Femur (tissue), 1 donor: ENCODE results near the gene MVK.
"Not testable (repeated sequence)": the region's sequence is repeated elsewhere in the genome, so short reads cannot be mapped to it uniquely, and the experiment has no call there.

Experiments
- DNase-seq: peaks from one replicate; pipeline ENCODE4 v3.0.0-alpha.2; 2017

Gene MVK

GRCh38 chr12:109592905-109593272 is 19.3 kb downstream of the MVK start:
- DNase-seq, result peak; percentile 44

- no peak for DNase-seq
Measured at GRCh38 chr12:109594556-109595317, 21.1 kb downstream of the MVK start.

- no peak for DNase-seq
Measured at GRCh38 chr12:109595321-109595902, 21.8 kb downstream of the MVK start.

GRCh38 chr12:109596418-109597244 is 23.0 kb downstream of the MVK start:
- no peak for DNase-seq

- no peak for DNase-seq
Measured at GRCh38 chr12:109597414-109597794, 23.8 kb downstream of the MVK start.

- peak; percentile 93 for DNase-seq
Measured at GRCh38 chr12:109597795-109598427, 24.3 kb downstream of the MVK start.

GRCh38 chr12:109598428-109598854 is 24.8 kb downstream of the MVK start:
- no peak for DNase-seq

GRCh38 chr12:109599087-109599486 is 25.5 kb downstream of the MVK start:
- no peak for DNase-seq

GRCh38 chr12:109600481-109600880 is 26.9 kb downstream of the MVK start:
- no peak for DNase-seq

GRCh38 chr12:109600995-109601394 is 27.4 kb downstream of the MVK start:
- DNase-seq, result no peak

- no peak for DNase-seq
Measured at GRCh38 chr12:109601557-109601956, 28.0 kb downstream of the MVK start.

- DNase-seq, result not testable (repeated sequence)
Measured at GRCh38 chr12:109602132-109602531, 28.5 kb downstream of the MVK start.

GRCh38 chr12:109604132-109604585 is 30.6 kb downstream of the MVK start:
- no peak for DNase-seq

- no peak for DNase-seq
Measured at GRCh38 chr12:109605016-109605415, 31.4 kb downstream of the MVK start.

- DNase-seq, result no peak
Measured at GRCh38 chr12:109605599-109606228, 32.1 kb downstream of the MVK start.

GRCh38 chr12:109606320-109607028 is 32.9 kb downstream of the MVK start:
- DNase-seq, result peak; percentile 60

GRCh38 chr12:109607618-109608017 is 34.0 kb downstream of the MVK start:
- no peak for DNase-seq

- DNase-seq, result no peak
Measured at GRCh38 chr12:109608270-109608669, 34.7 kb downstream of the MVK start.

GRCh38 chr12:109608793-109609192 is 35.2 kb downstream of the MVK start:
- no peak for DNase-seq

GRCh38 chr12:109609342-109609741 is 35.7 kb downstream of the MVK start:
- no peak for DNase-seq

- DNase-seq, result no peak
Measured at GRCh38 chr12:109610523-109610922, 36.9 kb downstream of the MVK start.

- no peak for DNase-seq
Measured at GRCh38 chr12:109611223-109611622, 37.6 kb downstream of the MVK start.
